ENCODE measurements around the gene BARX2.
"Not testable (repeated sequence)": the region's sequence is repeated elsewhere in the genome, so short reads cannot be mapped to it uniquely, and the experiment has no call there.

The BARX2 gene, protein sequence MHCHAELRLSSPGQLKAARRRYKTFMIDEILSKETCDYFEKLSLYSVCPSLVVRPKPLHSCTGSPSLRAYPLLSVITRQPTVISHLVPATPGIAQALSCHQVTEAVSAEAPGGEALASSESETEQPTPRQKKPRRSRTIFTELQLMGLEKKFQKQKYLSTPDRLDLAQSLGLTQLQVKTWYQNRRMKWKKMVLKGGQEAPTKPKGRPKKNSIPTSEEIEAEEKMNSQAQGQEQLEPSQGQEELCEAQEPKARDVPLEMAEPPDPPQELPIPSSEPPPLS

GRCh38 chr11:129375751-129376657, at the start of gene BARX2:
TSS of gene BARX2 (plus strand) at chr11:129375848. CDS start at chr11:129376036, 188 bp downstream.
- peak; percentile 70 for DNase-seq

GRCh38 chr11:129326921-129327320, 48.7 kb upstream of the BARX2 start:
- DNase-seq = no peak

- DNase-seq = peak; percentile 45
These were observed 47.9 kb upstream of the BARX2 start for GRCh38 chr11:129327708-129328107.

- DNase-seq = no peak
These were observed 46.9 kb upstream of the BARX2 start for GRCh38 chr11:129328756-129329155.

GRCh38 chr11:129331217-129331616, 44.4 kb upstream of the BARX2 start:
- no peak for DNase-seq

DNA sequence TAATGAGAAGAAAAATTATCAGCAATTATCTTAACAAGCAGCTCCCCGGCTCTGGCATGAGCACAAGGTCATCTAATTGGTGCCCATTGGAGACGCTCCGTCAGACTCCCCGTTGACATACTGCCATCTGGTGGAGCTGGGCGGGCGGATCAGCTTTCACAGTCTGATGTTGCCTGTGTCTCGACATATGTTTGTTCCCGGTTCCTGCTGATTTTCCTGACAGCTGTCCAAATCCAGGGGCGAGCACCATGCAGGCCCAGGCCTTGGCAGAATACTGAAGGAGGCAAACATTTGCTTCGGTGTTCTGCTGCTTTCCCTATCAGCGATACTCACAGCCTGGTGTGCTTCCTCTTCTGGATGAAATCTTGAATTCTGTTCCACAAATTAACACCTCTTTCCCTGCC, 43.8 kb upstream of the BARX2 start:
- peak; percentile 87 for DNase-seq

GRCh38 chr11:129333873-129334272, 41.8 kb upstream of the BARX2 start:
- peak; percentile 11 for DNase-seq

- not testable (repeated sequence) for DNase-seq
These were observed 31.2 kb upstream of the BARX2 start for GRCh38 chr11:129344301-129344940.

- DNase-seq = no peak
These were observed 28.7 kb upstream of the BARX2 start for GRCh38 chr11:129346916-129347315.

- DNase-seq = no peak
These were observed 26.8 kb upstream of the BARX2 start for GRCh38 chr11:129348813-129349212.

GRCh38 chr11:129352676-129353075, 23.0 kb upstream of the BARX2 start:
- DNase-seq = no peak

GRCh38 chr11:129354691-129355090, 21.0 kb upstream of the BARX2 start:
- no peak for DNase-seq

GRCh38 chr11:129359748-129360147, 15.9 kb upstream of the BARX2 start:
- no peak for DNase-seq

- DNase-seq = peak; percentile 92
These were observed 11.4 kb upstream of the BARX2 start for GRCh38 chr11:129364143-129364654.

GRCh38 chr11:129365816-129366215, 9.8 kb upstream of the BARX2 start:
- DNase-seq = no peak

- DNase-seq = no peak
These were observed 8.7 kb upstream of the BARX2 start for GRCh38 chr11:129366737-129367597.

DNA sequence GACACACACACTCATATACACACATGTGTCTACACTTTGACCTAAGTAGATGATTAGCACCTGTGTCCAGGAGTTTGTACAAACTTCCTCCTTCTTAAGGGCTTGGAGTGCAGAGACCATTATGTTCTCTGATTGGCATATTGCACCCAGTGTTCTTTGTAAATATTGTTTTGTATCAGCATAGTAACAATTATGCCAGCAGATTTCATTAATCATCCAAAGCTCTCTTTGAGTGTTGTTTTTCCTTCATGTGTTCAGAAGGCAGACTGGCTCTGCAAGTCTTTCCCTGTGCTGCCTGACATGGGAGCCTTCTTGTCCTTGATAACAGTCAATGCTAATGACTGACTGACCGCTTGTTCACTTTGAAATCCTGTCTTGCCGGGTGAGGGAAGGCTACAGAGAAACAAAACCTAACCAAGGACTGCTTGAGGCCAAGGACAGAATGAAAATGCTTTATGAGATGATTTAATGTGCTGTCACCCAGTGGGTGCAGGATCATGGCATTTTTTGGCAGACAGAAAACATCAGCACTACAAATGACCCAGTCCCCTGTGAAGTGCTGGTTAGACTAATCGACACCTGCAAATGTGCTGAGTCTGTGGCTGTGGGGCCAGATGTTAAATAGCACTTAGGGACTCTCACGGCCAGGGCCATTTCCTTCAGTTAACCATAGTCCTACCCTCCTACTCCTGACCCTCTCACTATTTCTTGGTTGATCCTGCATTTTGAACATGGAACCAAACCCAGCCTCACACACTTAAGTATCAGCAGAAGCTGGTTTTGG, 6.6 kb upstream of the BARX2 start:
- DNase-seq = no peak

DNA sequence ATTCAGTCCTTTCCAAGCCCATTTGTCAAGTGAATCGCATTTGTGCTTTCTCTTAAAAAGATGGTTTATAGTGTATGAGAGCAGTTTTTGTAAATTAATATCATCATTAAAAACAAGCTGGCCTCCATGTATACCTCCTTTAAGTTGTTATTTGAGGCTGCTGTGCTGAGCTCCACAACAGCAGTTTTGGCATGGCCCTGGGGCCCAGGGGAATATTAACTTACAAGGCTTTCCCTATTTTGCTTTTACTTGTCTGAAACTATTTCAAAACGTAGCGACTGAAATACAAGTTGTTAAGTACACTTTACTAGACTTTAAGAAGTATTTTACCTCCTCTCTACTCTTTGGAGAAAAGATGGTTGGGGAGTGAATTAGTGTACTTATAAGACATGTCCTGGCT, 4.9 kb upstream of the BARX2 start:
- no peak for DNase-seq

DNA sequence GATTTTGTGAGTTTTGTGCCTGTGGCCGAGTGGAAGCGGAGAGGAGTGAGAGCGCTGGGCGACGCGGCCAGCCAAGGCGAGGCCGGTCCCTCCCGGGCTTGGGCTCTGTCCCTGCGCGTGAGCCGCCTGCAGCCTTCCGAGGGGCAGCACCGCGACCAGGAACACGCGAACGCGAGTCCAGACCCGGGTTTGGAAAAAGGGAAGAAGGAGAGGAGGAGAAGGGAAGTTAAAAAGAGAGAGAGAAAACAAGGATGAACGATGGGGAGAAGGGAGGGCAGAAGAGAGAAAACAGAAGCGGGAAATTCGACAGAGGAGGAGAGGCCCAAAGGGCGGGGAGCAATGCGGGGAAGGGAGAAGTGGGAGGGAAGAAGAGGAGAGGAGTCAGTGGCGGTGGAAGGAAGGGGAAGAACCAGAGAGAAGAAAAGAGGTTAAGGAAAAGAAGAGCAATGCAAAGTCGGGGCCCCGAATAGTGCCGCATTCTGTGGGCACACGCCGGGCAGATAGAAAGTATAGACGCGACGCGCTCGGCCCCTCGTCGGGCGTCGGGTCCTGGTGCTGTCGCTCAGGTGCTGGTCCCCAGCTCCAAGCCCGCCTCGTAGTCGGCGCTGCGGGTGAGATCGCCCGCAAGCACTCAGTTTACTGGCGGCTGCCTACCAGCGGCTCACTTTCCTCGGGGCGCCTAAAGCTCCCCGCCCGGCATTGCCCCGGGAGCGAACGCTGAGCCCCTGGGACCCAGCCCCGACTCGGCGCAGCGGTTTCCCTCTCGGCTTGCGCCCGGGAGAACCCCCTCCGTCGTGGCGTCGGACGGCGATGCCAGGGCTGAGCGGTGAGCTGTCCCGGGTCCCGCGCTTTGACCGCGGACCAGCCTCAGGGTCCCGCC, 2.8 kb upstream of the BARX2 start:
- peak; percentile 9 for DNase-seq

GRCh38 chr11:129373489-129373953, 2.1 kb upstream of the BARX2 start:
- DNase-seq = peak; percentile 9

Measured in hematopoietic multipotent progenitor cell treated with erythropoietin and hydrocortisone succinate and interleukin-3 and kit ligand, for 4 days (in vitro differentiated cells).